ENCODE measurements around the gene COG5.

Gene COG5

DNA sequence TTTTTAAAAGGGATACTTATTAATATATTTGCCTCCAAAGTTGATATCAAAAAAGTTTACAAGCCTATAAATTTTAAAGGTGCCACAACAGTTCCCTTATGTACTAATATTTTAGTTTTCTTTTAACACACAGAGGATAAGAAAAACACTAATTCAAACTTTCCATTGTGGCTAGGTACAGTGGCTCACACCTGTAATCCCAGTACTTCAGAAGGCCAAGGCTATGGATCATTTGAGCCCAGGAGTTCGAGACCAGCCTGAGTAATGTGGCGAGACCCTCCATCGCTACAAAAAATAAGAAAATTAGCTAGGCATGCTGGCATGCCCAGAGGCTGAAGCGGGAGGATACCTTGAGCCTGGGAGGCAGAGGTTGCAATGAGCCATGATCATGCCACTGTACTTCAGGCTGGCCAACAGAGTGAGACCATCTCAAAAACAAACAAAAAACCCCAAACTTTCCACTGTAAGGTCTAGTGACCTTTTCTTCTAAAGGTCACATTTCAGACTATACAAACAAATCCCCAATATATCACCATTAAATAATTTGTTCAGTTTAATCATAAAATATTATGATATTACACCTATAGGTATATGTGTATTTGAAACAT, 287.4 kb downstream of the COG5 start:
- no peaks in the 10 kb centered on the region for H3K9me3 ChIP-seq (ENCODE audit: control insufficient read depth, insufficient read depth, low read depth, low read length)
- ChIA-PET POLR2A (no interaction called here), CTCF (no interaction called here)
- H3K36me3 ChIP-seq (ENCODE audit: control insufficient read depth in 2 of 2, insufficient read depth in 1 of 2, low read length in 2 of 2): no peaks in the 10 kb centered on the region
- H3K4me1 ChIP-seq (ENCODE audit: control insufficient read depth, insufficient read depth, low read length): no peaks in the 10 kb centered on the region
- H3K27ac ChIP-seq (ENCODE audit: extremely low read depth, low read depth, low read length): no peak overlapping the region
- no peak for TF ChIP-seq ZNF416 (tag by site-specific recombination; IDR thresholded peaks at IDR 0.05)
- no peak overlapping the region for H3K4me3 ChIP-seq (ENCODE audit: low read depth, low read length)

GRCh38 chr7:107274506-107274905, 289.2 kb downstream of the COG5 start:
- Histone ChIP-seq H3K9me3 (ENCODE audit: control insufficient read depth, insufficient read depth, low read depth, low read length) (no peaks in the 10 kb centered on the region), H3K27ac (ENCODE audit: extremely low read depth, low read depth, low read length) (no peak overlapping the region), H3K36me3 (ENCODE audit: control insufficient read depth in 2 of 2, insufficient read depth in 1 of 2, low read length in 2 of 2) (no peaks in the 10 kb centered on the region), H3K4me1 (ENCODE audit: control insufficient read depth, insufficient read depth, low read length) (no peaks in the 10 kb centered on the region), H3K4me3 (ENCODE audit: low read depth, low read length) (no peak overlapping the region)
- ChIA-PET POLR2A (no interaction called here), CTCF (no interaction called here)
- TF ChIP-seq HOXD13 (CRISPR knock-in tag; IDR thresholded peaks at IDR 0.05; ENCODE audit: borderline replicate concordance) (no peak), KLF9 (tag by site-specific recombination; IDR thresholded peaks at IDR 0.05; ENCODE audit: low read depth) (no peak), ZNF596 (tag by site-specific recombination; IDR thresholded peaks at IDR 0.05) (no peak), ZNF530 (tag by site-specific recombination; IDR thresholded peaks at IDR 0.05; ENCODE audit: low read depth) (no peak), KLF1 (tag by site-specific recombination; IDR thresholded peaks at IDR 0.05) (no peak), ZSCAN30 (tag by site-specific recombination; IDR thresholded peaks at IDR 0.05) (no peak), YY2 (tag by site-specific recombination; IDR thresholded peaks at IDR 0.05) (no peak), ZNF837 (tag by site-specific recombination; IDR thresholded peaks at IDR 0.05) (no peak), ZNF701 (tag by site-specific recombination; IDR thresholded peaks at IDR 0.05) (no peak), ZNF560 (tag by site-specific recombination; IDR thresholded peaks at IDR 0.05; ENCODE audit: borderline replicate concordance) (no peak), YY1 (tag by site-specific recombination; IDR thresholded peaks at IDR 0.05) (no peak), ZNF23 (tag by site-specific recombination; IDR thresholded peaks at IDR 0.05; ENCODE audit: borderline replicate concordance) (no peak)
- TF ChIP-seq, protein P1, sequence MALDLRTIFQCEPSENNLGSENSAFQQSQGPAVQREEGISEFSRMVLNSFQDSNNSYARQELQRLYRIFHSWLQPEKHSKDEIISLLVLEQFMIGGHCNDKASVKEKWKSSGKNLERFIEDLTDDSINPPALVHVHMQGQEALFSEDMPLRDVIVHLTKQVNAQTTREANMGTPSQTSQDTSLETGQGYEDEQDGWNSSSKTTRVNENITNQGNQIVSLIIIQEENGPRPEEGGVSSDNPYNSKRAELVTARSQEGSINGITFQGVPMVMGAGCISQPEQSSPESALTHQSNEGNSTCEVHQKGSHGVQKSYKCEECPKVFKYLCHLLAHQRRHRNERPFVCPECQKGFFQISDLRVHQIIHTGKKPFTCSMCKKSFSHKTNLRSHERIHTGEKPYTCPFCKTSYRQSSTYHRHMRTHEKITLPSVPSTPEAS (tag by site-specific recombination; IDR thresholded peaks at IDR 0.05): no peak

DNA sequence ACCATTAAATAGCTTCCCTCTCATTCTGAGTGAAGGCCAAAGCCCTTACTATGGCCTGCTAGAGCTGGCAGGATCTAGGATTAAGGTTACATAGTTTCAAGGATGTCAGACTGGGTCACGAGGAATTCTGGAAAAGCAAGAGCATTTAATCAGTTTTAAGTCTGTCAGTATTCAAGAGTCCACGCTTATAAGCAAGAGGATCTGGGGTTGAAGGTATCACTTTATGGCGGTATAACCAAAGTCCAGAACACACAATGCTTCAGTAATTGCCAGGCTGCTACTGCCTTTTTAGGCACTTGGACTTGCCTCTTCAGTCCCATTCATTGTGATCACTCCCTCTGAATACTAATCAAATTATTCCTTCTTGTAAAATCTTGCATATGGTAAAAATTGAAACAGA, 293.9 kb downstream of the COG5 start:
- no peaks in the 10 kb centered on the region for H3K9me3 ChIP-seq (ENCODE audit: control insufficient read depth, insufficient read depth, low read depth, low read length)
- TF ChIP-seq BCL11B (tag by site-specific recombination; IDR thresholded peaks at IDR 0.05; ENCODE audit: low read depth) (no peak), ZNF398 (tag by site-specific recombination; IDR thresholded peaks at IDR 0.05) (no peak), EGR2 (tag by site-specific recombination; IDR thresholded peaks at IDR 0.05; ENCODE audit: low read depth) (no peak)
- H3K27ac ChIP-seq (ENCODE audit: extremely low read depth, low read depth, low read length): no peak overlapping the region
- no peaks in the 10 kb centered on the region for H3K4me1 ChIP-seq (ENCODE audit: control insufficient read depth, insufficient read depth, low read length)
- ChIA-PET CTCF (no interaction called here), POLR2A (no interaction called here)
- no peak overlapping the region for H3K4me3 ChIP-seq (ENCODE audit: low read depth, low read length)
- H3K36me3 ChIP-seq (ENCODE audit: control insufficient read depth in 2 of 2, insufficient read depth in 1 of 2, low read length in 2 of 2): no peaks in the 10 kb centered on the region

DNA sequence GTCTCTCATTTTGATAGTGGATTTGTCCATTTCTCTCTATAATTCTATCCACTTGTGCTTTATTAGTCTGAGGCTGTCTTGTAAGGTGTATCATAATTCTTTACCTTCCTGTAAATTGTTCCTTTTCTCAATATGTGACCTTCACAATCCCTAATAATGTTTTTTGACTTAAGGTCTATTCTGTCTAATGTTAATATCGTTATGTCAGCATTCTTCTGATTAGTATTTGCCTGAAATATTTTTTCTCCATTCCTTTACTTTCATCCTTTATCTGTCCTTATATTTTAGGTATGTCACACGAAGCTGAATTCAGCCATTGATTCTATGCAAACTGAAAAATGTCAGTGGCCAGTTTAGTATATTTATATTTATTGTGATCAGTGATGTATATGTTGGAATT, 295.1 kb downstream of the COG5 start:
- H3K27ac ChIP-seq (ENCODE audit: extremely low read depth, low read depth, low read length): no peak overlapping the region
- TF ChIP-seq, protein P2, sequence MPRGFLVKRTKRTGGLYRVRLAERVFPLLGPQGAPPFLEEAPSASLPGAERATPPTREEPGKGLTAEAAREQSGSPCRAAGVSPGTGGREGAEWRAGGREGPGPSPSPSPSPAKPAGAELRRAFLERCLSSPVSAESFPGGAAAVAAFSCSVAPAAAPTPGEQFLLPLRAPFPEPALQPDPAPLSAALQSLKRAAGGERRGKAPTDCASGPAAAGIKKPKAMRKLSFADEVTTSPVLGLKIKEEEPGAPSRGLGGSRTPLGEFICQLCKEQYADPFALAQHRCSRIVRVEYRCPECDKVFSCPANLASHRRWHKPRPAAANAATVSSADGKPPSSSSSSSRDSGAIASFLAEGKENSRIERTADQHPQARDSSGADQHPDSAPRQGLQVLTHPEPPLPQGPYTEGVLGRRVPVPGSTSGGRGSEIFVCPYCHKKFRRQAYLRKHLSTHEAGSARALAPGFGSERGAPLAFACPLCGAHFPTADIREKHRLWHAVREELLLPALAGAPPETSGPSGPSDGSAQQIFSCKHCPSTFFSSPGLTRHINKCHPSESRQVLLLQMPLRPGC (tag by site-specific recombination; IDR thresholded peaks at IDR 0.05): no peak
- no peak for TF ChIP-seq ZNF555 (tag by site-specific recombination; conservative IDR thresholded peaks at IDR 0.05)
- no peak overlapping the region for H3K4me3 ChIP-seq (ENCODE audit: low read depth, low read length)
- H3K4me1 ChIP-seq (ENCODE audit: control insufficient read depth, insufficient read depth, low read length): no peaks in the 10 kb centered on the region
- ChIA-PET CTCF (no interaction called here), POLR2A (no interaction called here)
- H3K9me3 ChIP-seq (ENCODE audit: control insufficient read depth, insufficient read depth, low read depth, low read length): no peaks in the 10 kb centered on the region
- H3K36me3 ChIP-seq (ENCODE audit: control insufficient read depth in 2 of 2, insufficient read depth in 1 of 2, low read length in 2 of 2): no peaks in the 10 kb centered on the region

All from HEK293 (cell line).